Forelimb muscle (tissue), 1 donor: ENCODE data around the gene RUVBL1. TPM values are rescaled to one million over a fixed set of nuclear protein-coding genes. Genes with fewer than 3 reads are reported as not detected.
"Not testable (repeated sequence)": the region's sequence is repeated elsewhere in the genome, so short reads cannot be mapped to it uniquely, and the experiment has no call there.

ENCODE experiments used
- DNase-seq: peaks from one replicate; pipeline ENCODE4 v3.0.0-alpha.2; 2013; ENCODE audit warnings: low read depth
- polyA plus RNA-seq: library from polyadenylated mRNA; unstranded; fragments of 120-200 nt; gene quantifications from one replicate; pipeline ENCODE4 v1.2.1, GENCODE V29; 2013; ENCODE audit not compliant: insufficient read length

RUVBL1 gene
- 34.1 TPM for polyA plus RNA-seq

- peak; percentile 92 for DNase-seq
Measured at GRCh38 chr3:128123538-128124368, at the start of gene RUVBL1. Gene RUVBL1 (minus strand): TSS chr3:128123812. CDS start chr3:128123724, 88 bp downstream.

- no peak for DNase-seq
Measured at GRCh38 chr3:128173200-128173599, 49.6 kb upstream of the RUVBL1 start.

- peak; percentile 60 for DNase-seq
Measured at GRCh38 chr3:128170866-128171516, 47.4 kb upstream of the RUVBL1 start.

- no peak for DNase-seq
Measured at GRCh38 chr3:128168836-128169235, 45.2 kb upstream of the RUVBL1 start.

- no peak for DNase-seq
Measured at GRCh38 chr3:128167973-128168674, 44.5 kb upstream of the RUVBL1 start.

GRCh38 chr3:128167646-128167972 lies 44.0 kb upstream of the RUVBL1 start:
- no peak for DNase-seq

- DNase-seq: no peak
Measured at GRCh38 chr3:128166971-128167453, 43.4 kb upstream of the RUVBL1 start.

- DNase-seq: no peak
Measured at GRCh38 chr3:128163432-128163831, 39.8 kb upstream of the RUVBL1 start.

- DNase-seq: no peak
Measured at GRCh38 chr3:128160661-128161060, 37.0 kb upstream of the RUVBL1 start.

- DNase-seq: no peak
Measured at GRCh38 chr3:128155616-128156360, 32.2 kb upstream of the RUVBL1 start.

- DNase-seq: not testable (repeated sequence)
Measured at GRCh38 chr3:128154354-128154753, 30.7 kb upstream of the RUVBL1 start.

- no peak for DNase-seq
Measured at GRCh38 chr3:128153156-128154041, 29.8 kb upstream of the RUVBL1 start, which contains the start of gene EEFSEC. Gene EEFSEC (plus strand): TSS chr3:128153481. CDS start chr3:128153508, 27 bp downstream.

- no peak for DNase-seq
Measured at GRCh38 chr3:128152419-128153155, 29.0 kb upstream of the RUVBL1 start.

- no peak for DNase-seq
Measured at GRCh38 chr3:128151758-128152274, 28.2 kb upstream of the RUVBL1 start.

- no peak for DNase-seq
Measured at GRCh38 chr3:128149650-128150049, 26.0 kb upstream of the RUVBL1 start.

- no peak for DNase-seq
Measured at GRCh38 chr3:128146201-128146600, 22.6 kb upstream of the RUVBL1 start.

GRCh38 chr3:128145279-128145678 lies 21.7 kb upstream of the RUVBL1 start:
- no peak for DNase-seq

GRCh38 chr3:128144512-128145187 lies 21.0 kb upstream of the RUVBL1 start:
- DNase-seq: no peak

- DNase-seq: no peak
Measured at GRCh38 chr3:128143496-128143895, 19.9 kb upstream of the RUVBL1 start.
